Left kidney (tissue), 2 donors: Measurements from ENCODE around the gene CDC5L. TPM values are rescaled to one million over a fixed set of nuclear protein-coding genes. Genes with fewer than 3 reads are reported as not detected.

ENCODE experiments used
- DNase-seq: peaks from one replicate; pipeline ENCODE4 v3.0.0-alpha.2; 2013
- polyA plus RNA-seq: library from polyadenylated mRNA; unstranded; fragments of 120-200 nt; gene quantifications from one replicate; pipeline ENCODE4 v1.2.1, GENCODE V29; 2013; ENCODE audit not compliant: insufficient read length

The CDC5L gene
- polyA plus RNA-seq, 1 donor, result 43.7 TPM

GRCh38 chr6:44497807-44498206, 110.3 kb downstream of the CDC5L start:
- no peak for DNase-seq

DNA sequence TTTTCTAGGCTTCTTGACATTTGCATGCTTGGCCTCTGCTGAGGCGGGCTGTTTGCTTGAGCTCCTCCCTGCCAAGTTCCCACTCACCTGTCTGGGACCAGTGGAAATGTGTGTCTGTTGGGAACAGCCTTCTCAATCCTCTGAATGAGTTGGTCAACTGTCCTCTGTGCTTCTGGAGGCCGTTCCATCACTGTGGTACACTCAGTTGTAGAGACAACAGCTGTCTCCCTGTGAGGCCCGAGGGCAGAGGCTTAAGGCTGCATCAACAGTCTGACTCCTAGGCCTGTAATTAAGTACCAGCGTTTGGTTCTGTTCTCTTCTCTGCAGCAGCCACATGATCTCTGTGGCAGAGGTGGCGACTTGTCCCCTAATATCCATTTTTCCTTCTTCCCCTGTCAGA, 110.9 kb downstream of the CDC5L start:
- DNase-seq, result no peak

DNA sequence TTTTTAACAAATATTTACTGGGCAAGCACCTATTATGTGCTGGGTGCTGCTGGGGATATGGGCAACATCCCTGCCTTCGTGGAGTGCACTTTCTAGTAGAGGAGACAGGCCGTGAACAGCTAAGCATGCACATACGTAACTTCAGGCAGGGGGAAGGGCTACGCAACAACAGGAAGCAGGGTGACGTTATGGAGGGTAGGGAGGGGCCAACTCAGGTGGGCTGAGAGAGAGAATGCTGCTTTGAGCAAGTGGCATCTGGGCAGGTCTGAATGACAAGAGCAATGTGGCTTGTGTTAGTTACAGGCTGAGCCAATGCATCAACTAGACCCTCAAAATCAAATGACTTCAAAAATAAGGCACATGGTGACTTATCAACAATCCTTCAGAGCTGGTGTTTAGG, 112.1 kb downstream of the CDC5L start:
- DNase-seq, result no peak

Other genes with a start within 250 kb of the CDC5L start
- gene CAPN11, start 228.9 kb upstream of the CDC5L start, polyA plus RNA-seq, result 0.23 TPM
- 0.62 TPM for gene MYMX, start 170.8 kb upstream of the CDC5L start, polyA plus RNA-seq
- 30.8 TPM for gene SLC29A1, start 164.1 kb upstream of the CDC5L start, polyA plus RNA-seq
- gene HSP90AB1, start 140.6 kb upstream of the CDC5L start, polyA plus RNA-seq, result 1,241 TPM
- 46.7 TPM for gene SLC35B2, start 130.2 kb upstream of the CDC5L start, polyA plus RNA-seq
- 9.6 TPM for gene NFKBIE, start 122.2 kb upstream of the CDC5L start, polyA plus RNA-seq
- 0.88 TPM for gene TMEM151B, start 117.3 kb upstream of the CDC5L start, polyA plus RNA-seq
- gene AARS2, start 74.4 kb upstream of the CDC5L start, polyA plus RNA-seq, result 16.9 TPM
- not detected for gene SPATS1, start 45.1 kb upstream of the CDC5L start, polyA plus RNA-seq